ENCODE results near the gene RAB40C. TPM values are rescaled to one million over a fixed set of nuclear protein-coding genes. Genes with fewer than 3 reads are reported as not detected.

RAB40C gene
- total RNA-seq, 4 donors from 2014 or later, result 103 to 161 (median 122) TPM

- intact Hi-C loops (cut with DNase I; ENCODE audit: low total_unique reads), result no loop called here
- no peak for TF ChIP-seq CTCF (IDR thresholded peaks at IDR 0.05)
- no peak for TF ChIP-seq POLR2A (IDR thresholded peaks at IDR 0.05)
- no peak for DNase-seq (ENCODE audit: low spot score in 2 of 2)
- H3K4me3 ChIP-seq (ENCODE audit: low read depth, poor library complexity, severe bottlenecking), result no peak overlapping the region
- 46 to 81% methylated on average over 19 to 20 of the region's 21 CpGs for WGBS, 2 donors
Observed at GRCh38 chr16:676565-676902, 86.7 kb downstream of the RAB40C start.

GRCh38 chr16:676913-677312 lies 87.0 kb downstream of the RAB40C start:
- intact Hi-C loops (cut with DNase I; ENCODE audit: low total_unique reads), result no loop called here
- no peak overlapping the region for H3K4me3 ChIP-seq (ENCODE audit: low read depth, poor library complexity, severe bottlenecking)

GRCh38 chr16:677316-678190 lies 87.7 kb downstream of the RAB40C start:
- TF ChIP-seq CTCF (IDR thresholded peaks at IDR 0.05) (no peak), POLR2A (IDR thresholded peaks at IDR 0.05) (no peak)
- WGBS, 2 donors, result 32 to 38% methylated on average over 19 to 48 of the region's 57 CpGs
- intact Hi-C loops (cut with DNase I; ENCODE audit: low total_unique reads), result no loop called here
- DNase-seq (ENCODE audit: low spot score in 2 of 2), result no peak
- no peak overlapping the region for H3K4me3 ChIP-seq (ENCODE audit: low read depth, poor library complexity, severe bottlenecking)

More at GRCh38 chr16:676913-677312, 87.0 kb downstream of the RAB40C start:
- DNase-seq (ENCODE audit: low spot score in 2 of 2), result peak; percentile 76 to 93
- TF ChIP-seq POLR2A (IDR thresholded peaks at IDR 0.05), result no peak
- no peak for TF ChIP-seq CTCF (IDR thresholded peaks at IDR 0.05)
- WGBS, 2 donors, result 49 to 57% methylated on average over 21 to 22 of the region's 23 CpGs

GRCh38 chr16:678209-678857 lies 88.5 kb downstream of the RAB40C start:
- intact Hi-C loops (cut with DNase I; ENCODE audit: low total_unique reads), result no loop called here
- TF ChIP-seq CTCF (IDR thresholded peaks at IDR 0.05) (no peak), POLR2A (IDR thresholded peaks at IDR 0.05) (no peak)
- no peak overlapping the region for H3K4me3 ChIP-seq (ENCODE audit: low read depth, poor library complexity, severe bottlenecking)
- 62 to 73% methylated on average over 10 to 20 of the region's 21 CpGs for WGBS, 2 donors
- no peak for DNase-seq (ENCODE audit: low spot score in 2 of 2)

Small RNA genes lying within 50 kb of the gene (microRNA-seq; reads per million reads assigned to microRNA genes)
- gene MIR3176 (ENCODE audit: borderline number of aligned reads in 1 of 2, borderline replicate concordance in 2 of 2), result 0 to 0.68 reads per million in 2 donors

Other genes with a start within 250 kb of the RAB40C start
- gene AXIN1, start 237.3 kb upstream of the RAB40C start, total RNA-seq, result 10 to 100 TPM; 37.9 to 45.7 (median 40.6) TPM
- gene MRPL28, start 219.5 kb upstream of the RAB40C start, total RNA-seq, result 10 to 100 TPM; 55.1 to 70.8 (median 61.6) TPM
- 10 to 100 TPM; 13.8 to 30.0 (median 19.4) TPM for gene PGAP6, start 208.1 kb upstream of the RAB40C start, total RNA-seq
- gene NME4, start 192.9 kb upstream of the RAB40C start, total RNA-seq, result 10 to 100 TPM; 15.4 to 29.8 (median 19.5) TPM
- 10 to 100 TPM; 14.0 to 21.0 (median 18.8) TPM for gene DECR2, start 188.2 kb upstream of the RAB40C start, total RNA-seq
- 10 to 100 TPM; 22.1 to 66.3 (median 27.7) TPM for gene RAB11FIP3, start 164.4 kb upstream of the RAB40C start, total RNA-seq
- 10 to 100 TPM; 80.8 to 95.5 (median 84.6) TPM for gene CAPN15, start 62.4 kb upstream of the RAB40C start, total RNA-seq
- gene PRR35, start 29.7 kb upstream of the RAB40C start, total RNA-seq, result not detected
- 1 to 10 TPM in 1 of 4 donors, under 1 TPM in 3; 0.49 to 1.0 (median 0.57) TPM for gene NHLRC4, start 23.1 kb upstream of the RAB40C start, total RNA-seq
- 10 to 100 TPM; 33.2 to 46.1 (median 43.5) TPM for gene PIGQ, start 20.1 kb upstream of the RAB40C start, total RNA-seq
- gene WFIKKN1, start 40.9 kb downstream of the RAB40C start, total RNA-seq, result 1 to 10 TPM; 1.3 to 5.0 (median 2.8) TPM
- gene METTL26, start 46.2 kb downstream of the RAB40C start, total RNA-seq, result 100 to 1,000 TPM; 108 to 161 (median 111) TPM
- 10 to 100 TPM; 10.5 to 31.3 (median 23.2) TPM for gene MCRIP2, start 51.8 kb downstream of the RAB40C start, total RNA-seq
- 10 to 100 TPM; 11.1 to 32.1 (median 18.9) TPM for gene WDR90, start 59.3 kb downstream of the RAB40C start, total RNA-seq
- 10 to 100 TPM; 36.1 to 86.7 (median 58.7) TPM for gene RHOT2, start 78.1 kb downstream of the RAB40C start, total RNA-seq
- 1 to 10 TPM; 1.4 to 5.3 (median 2.6) TPM for gene RHBDL1, start 85.6 kb downstream of the RAB40C start, total RNA-seq
- 100 to 1,000 TPM; 195 to 272 (median 198) TPM for gene STUB1, start 90.3 kb downstream of the RAB40C start, total RNA-seq
- 10 to 100 TPM; 41.8 to 90.5 (median 82.3) TPM for gene JMJD8, start 94.3 kb downstream of the RAB40C start, total RNA-seq
- 10 to 100 TPM; 13.8 to 21.8 (median 15.5) TPM for gene WDR24, start 100.3 kb downstream of the RAB40C start, total RNA-seq
- 10 to 100 TPM; 18.3 to 33.6 (median 25.2) TPM for gene FBXL16, start 115.7 kb downstream of the RAB40C start, total RNA-seq
- gene METRN, start 125.1 kb downstream of the RAB40C start, total RNA-seq, result 10 to 100 TPM; 24.2 to 48.4 (median 36.0) TPM
- gene ANTKMT, start 131.1 kb downstream of the RAB40C start, total RNA-seq, result 10 to 100 TPM; 24.9 to 42.4 (median 32.1) TPM
- gene CCDC78, start 136.4 kb downstream of the RAB40C start, total RNA-seq, result under 1 TPM in 2 of 4 donors, not detected in 2; 0.52 to 0.55 TPM
- 1 to 10 TPM; 4.5 to 6.3 (median 6.0) TPM for gene HAGHL, start 137.0 kb downstream of the RAB40C start, total RNA-seq
- gene CIAO3, start 150.9 kb downstream of the RAB40C start, total RNA-seq, result 10 to 100 TPM; 34.7 to 75.8 (median 42.2) TPM
- 1 to 10 TPM in 3 of 4 donors, not detected in 1; 1.1 to 4.3 (median 4.0) TPM for gene MSLN, start 170.7 kb downstream of the RAB40C start, total RNA-seq
- gene RPUSD1, start 198.3 kb downstream of the RAB40C start, total RNA-seq, result 10 to 100 TPM; 20.2 to 27.9 (median 25.5) TPM
- gene CHTF18, start 198.6 kb downstream of the RAB40C start, total RNA-seq, result 10 to 100 TPM in 3 of 4 donors, 1 to 10 TPM in 1; 4.6 to 23.4 (median 12.2) TPM
- gene GNG13, start 210.7 kb downstream of the RAB40C start, total RNA-seq, result not detected

Measured in lower leg skin (tissue), 4 donors.